Mucosa of descending colon (tissue), 3 donors: ENCODE results near the gene CDC42BPB. TPM values are rescaled to one million over a fixed set of nuclear protein-coding genes. Genes with fewer than 3 reads are reported as not detected.

ENCODE experiments used
- ATAC-seq: fragments of 200-7000 bp; cut with Tn5 transposase; one replicate; pipeline ENCODE4 v1.9.1; 2020; ENCODE audit warnings: mild to moderate bottlenecking, moderate library complexity
- DNase-seq, 3 donors: peaks; one replicate each; pipeline ENCODE4 v3.0.0-alpha.2; 2020
- H3K36me3 ChIP-seq: fragments of 200-600 bp; one replicate; pipeline ENCODE4 v1.8.0; 2021; ENCODE audit warnings: low read depth, mild to moderate bottlenecking
- H3K4me1 ChIP-seq: fragments of 200-600 bp; one replicate; pipeline ENCODE4 v1.8.0; 2021; ENCODE audit warnings: low read depth, mild to moderate bottlenecking
- H3K4me3 ChIP-seq: fragments of 200-600 bp; one replicate; pipeline ENCODE4 v1.8.0; 2021; ENCODE audit warnings: mild to moderate bottlenecking
- H3K9me3 ChIP-seq: fragments of 200-600 bp; one replicate; pipeline ENCODE4 v1.8.0; 2021; ENCODE audit warnings: mild to moderate bottlenecking
- intact Hi-C, 2 donors: fragments of 100-400 bp; cut with DNase I in 1 of 2; cut with micrococcal nuclease in 1 of 2; formaldehyde crosslinking; loops; one replicate each; pipeline versions ENCODE4 v1.11.0 to v1.11.1; 2022; cut with DNase I, micrococcal nuclease
- total RNA-seq, 3 donors: library from RNA; stranded (reverse); fragmentation: NEBNext Ultra II Directional in 2 of 3; extraction: Animal tissue kit (Norgen Biotek cat#: 25700) in 2 of 3; gene quantifications; one replicate each; pipeline versions ENCODE4 v1.2.1 to v1.2.4, GENCODE V29; 2021 to 2023
- TF ChIP-seq, protein P1 (sequence below): fragments of 200-600 bp; IDR thresholded peaks from one replicate; pipeline ENCODE4 v1.8.0; 2022; ENCODE audit warnings: antibody characterized with exemption, mild to moderate bottlenecking
- donor health status: DM: no; HTN: no; CAD: no; lungs with moderate emphysema.
- donor health status: DM: no; HTN: no; CAD: no.
- donor health status: DM: no; HTN: yes; CAD: no.

Gene CDC42BPB
- total RNA-seq, 3 donors from 2014 or later: 77.6 to 106 (median 84.4) TPM

DNA sequence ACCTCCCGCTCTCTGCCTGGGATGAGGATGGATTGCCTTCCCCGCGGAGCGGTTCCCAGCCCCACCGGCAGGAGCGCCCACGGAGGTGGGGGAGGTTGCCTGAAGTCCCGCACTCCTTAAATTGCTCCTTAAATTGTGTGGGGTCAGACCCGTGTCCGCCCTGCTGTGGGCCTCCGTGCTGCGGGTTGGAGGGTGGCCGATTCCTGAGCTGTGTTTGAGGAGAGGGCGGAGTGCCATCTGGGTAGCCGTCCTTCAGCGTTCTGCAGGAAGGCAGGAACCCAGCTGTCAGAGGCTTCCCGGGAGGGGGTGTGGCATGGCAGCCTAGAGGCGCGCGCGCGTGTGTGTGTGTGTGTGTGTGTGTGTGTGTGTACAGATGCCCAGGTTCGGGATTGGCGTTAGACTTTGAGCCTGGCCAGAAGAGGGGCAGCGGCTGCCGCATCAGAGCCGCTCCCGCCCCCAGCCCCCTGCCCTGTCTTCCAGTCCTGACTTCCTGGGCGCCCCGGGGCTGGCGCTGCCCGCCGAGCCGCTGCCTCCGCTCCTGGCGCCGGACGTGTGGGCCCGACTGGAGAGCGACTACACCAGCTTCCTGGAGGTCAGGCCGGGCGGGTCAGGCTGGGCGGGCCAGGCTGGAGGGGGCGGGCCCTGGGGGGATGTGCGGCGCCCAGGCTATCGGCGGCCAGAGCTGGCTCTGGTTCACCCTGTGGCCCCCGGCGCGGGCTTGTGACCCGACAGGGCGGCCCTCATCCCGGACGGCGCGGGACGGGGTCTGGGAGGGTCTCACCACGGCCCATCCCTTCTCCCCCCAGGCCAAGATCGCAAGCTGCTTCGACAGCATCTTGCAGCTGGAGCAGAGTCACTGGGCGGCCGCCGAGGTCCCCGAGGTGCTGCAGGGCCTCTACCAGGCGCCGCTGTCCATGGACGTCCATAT lies 46.4 kb upstream of the CDC42BPB start:
- Histone ChIP-seq H3K36me3 (no peaks in the 10 kb centered on the region), H3K9me3 (no peaks in the 10 kb centered on the region), H3K4me3 (no peak overlapping the region), H3K4me1 (peaks cover 18% of the 10 kb centered on the region)
- intact Hi-C loops: loop anchor here in 1 of 2 donors (10.0 kb wide), 1 partner anchor 81 kb away; no protein-coding TSS in a partner anchor
- ATAC-seq (peak; percentile 81), DNase-seq (peak; percentile 87 to 91 (median 88))
- TF ChIP-seq, protein P1, sequence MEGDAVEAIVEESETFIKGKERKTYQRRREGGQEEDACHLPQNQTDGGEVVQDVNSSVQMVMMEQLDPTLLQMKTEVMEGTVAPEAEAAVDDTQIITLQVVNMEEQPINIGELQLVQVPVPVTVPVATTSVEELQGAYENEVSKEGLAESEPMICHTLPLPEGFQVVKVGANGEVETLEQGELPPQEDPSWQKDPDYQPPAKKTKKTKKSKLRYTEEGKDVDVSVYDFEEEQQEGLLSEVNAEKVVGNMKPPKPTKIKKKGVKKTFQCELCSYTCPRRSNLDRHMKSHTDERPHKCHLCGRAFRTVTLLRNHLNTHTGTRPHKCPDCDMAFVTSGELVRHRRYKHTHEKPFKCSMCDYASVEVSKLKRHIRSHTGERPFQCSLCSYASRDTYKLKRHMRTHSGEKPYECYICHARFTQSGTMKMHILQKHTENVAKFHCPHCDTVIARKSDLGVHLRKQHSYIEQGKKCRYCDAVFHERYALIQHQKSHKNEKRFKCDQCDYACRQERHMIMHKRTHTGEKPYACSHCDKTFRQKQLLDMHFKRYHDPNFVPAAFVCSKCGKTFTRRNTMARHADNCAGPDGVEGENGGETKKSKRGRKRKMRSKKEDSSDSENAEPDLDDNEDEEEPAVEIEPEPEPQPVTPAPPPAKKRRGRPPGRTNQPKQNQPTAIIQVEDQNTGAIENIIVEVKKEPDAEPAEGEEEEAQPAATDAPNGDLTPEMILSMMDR: no peak

DNA sequence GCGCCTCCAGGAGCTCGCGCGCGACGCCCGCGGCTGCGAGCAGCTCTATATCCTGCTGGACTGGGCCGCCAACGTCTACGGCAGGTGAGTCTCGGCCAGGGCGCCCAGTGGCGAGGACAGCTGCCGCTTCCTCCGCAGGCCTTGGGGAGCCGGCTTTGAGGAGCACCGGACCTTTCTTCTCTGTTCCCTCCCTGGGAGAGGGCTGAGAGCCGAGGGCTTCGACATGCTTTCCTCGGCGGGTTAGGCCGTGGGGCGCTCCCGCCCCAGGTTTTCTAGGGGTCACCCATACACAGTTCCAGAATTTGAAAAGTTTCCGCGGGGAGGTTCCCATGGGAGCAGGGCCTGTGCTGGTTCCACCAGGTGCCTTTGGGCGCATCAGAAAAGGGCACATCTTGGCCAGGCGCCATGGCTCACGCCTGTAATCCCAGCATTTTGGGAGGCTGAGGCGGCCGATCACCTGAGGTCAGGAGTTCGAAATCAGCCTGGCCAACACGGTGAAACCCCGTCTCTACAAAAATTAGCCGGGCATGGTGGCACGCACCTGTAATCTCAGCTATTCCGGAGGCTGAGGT lies 45.4 kb upstream of the CDC42BPB start:
- DNase-seq (peak in 1 of 3 donors; percentile 54), ATAC-seq (no peak)
- H3K4me1 ChIP-seq: peaks cover 18% of the 10 kb centered on the region
- no peaks in the 10 kb centered on the region for H3K9me3 ChIP-seq
- H3K4me3 ChIP-seq: no peak overlapping the region
- TF ChIP-seq, protein P1: no peak
- H3K36me3 ChIP-seq: no peaks in the 10 kb centered on the region
- intact Hi-C loops: loop anchor here in 1 of 2 donors (10.0 kb wide), 1 partner anchor 82 kb away; no protein-coding TSS in a partner anchor

DNA sequence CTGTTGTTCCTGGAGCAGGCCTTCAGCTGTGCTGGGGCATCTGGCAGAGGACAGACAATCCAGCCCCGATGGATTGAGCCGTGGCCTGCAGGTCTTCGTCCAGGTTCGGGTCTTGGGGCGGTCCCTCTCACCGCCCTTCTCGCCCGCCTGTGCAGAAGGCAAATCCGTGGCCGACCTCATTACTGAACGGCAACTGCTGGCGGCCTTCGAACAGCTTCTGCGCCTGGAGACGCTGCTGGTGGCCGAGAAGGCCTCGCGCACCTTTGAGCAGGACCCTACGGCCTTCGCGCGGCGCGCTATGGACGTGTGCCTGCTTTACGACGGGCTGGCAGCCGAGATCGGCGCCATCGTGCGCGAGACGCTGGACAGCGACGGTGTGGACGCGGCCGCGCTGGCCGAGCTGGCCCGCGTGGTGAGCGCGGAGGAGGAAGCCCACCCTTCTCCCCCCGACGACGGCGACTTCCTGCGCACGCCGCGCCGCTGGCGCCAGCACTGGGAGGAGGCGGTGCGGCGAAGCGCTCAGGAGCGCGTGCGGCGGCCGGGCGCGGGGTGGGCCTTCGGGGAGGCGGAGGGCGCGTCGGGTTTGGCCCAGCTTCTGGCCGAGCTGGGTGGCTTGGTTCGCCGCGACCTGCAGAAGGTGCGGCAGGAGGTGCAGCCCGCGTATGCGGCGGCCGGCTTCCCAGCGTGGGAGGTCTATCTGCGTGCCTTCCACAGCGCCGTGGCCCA lies 44.8 kb upstream of the CDC42BPB start:
- no peaks in the 10 kb centered on the region for H3K9me3 ChIP-seq
- TF ChIP-seq, protein P1: no peak
- ATAC-seq (no peak), DNase-seq (peak in 1 of 3 donors; percentile 51)
- no peaks in the 10 kb centered on the region for H3K36me3 ChIP-seq
- H3K4me3 ChIP-seq: no peak overlapping the region
- peaks cover 18% of the 10 kb centered on the region for H3K4me1 ChIP-seq
- intact Hi-C loops: loop anchor here in 1 of 2 donors (10.0 kb wide), 1 partner anchor 83 kb away; no protein-coding TSS in a partner anchor

DNA sequence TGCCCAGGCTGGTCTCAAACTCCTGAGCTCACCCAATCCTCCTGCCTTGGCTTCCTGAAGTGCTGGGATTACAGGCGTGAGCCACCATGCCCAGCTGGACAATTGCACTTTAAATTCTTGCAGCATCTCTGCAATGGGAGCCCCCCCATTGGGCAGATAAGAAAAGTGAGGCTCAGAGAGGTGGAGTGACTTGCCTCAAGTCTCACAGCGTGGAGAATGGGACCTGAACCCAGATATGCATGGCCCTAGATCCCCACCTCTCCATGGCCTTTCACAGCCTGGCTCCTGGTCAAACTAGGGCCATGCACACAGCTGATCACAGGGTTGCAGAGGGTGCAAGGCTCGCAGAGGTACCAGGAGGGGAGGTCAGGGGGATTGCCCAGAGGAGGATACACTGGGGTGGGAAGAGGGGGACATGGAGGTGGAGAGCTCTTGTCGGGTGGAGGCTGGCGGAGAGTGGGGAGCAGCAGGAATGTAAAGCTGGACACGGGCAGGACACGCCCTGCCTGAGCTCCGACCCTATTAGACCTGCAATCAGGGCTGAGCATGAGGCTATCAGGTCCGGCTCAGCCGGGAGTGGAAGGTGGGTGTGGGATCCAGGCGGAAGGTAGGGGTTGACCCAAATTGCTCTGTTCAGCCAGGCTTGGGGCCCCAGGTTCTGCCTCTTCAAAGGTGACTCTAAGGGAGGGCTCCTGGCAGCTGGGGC lies 44.1 kb upstream of the CDC42BPB start:
- Histone ChIP-seq H3K36me3 (no peaks in the 10 kb centered on the region), H3K4me1 (peaks cover 18% of the 10 kb centered on the region), H3K4me3 (no peak overlapping the region), H3K9me3 (no peaks in the 10 kb centered on the region)
- no peak for ATAC-seq
- intact Hi-C loops: loop anchor here in 1 of 2 donors (10.0 kb wide), 1 partner anchor 83 kb away; no protein-coding TSS in a partner anchor
- peak in 1 of 3 donors; percentile 51 for DNase-seq
- TF ChIP-seq, protein P1: no peak
